ENCODE results near the gene RGS1. TPM values are rescaled to one million over a fixed set of nuclear protein-coding genes. Genes with fewer than 3 reads are reported as not detected.

RGS1 gene
- total RNA-seq, 2 donors from 2014 or later, result 64.7 to 151 TPM

DNA sequence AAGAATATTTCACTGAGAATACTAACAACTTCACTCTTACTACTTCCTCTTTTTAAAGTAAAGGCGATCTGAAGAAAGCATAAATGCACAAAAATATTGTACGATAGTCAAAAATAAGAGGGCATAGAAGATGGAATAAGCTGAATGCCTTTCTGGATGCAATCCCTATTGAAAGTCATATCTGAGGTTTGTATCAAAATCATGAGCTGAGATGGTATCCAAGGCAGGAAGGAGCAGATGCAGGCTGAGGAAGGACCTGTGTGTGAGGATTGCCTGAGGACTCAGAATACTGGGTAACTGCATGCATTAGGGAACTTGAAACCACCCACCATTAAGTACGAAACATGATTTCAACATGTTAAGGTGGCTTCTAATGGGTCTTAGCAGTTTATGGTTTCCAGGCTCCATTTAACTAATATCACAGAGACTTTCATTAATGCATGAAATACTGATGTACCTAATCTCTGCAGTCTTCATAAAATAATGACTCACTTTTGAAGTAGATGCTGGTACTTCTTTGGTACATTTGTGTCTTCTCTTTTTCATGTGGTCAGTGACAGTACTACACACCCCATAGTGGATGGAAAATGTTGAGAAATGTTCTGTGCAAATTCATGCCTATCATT lies 29.6 kb upstream of the RGS1 start:
- peaks cover 36% of the 10 kb centered on the region for H3K4me1 Mint-ChIP-seq
- peak overlapping the region; percentile 47 for H3K27ac Mint-ChIP-seq
- no peak for ATAC-seq (replicated peaks)
- H3K27me3 Mint-ChIP-seq, result no peaks in the 10 kb centered on the region
- H3K4me3 Mint-ChIP-seq, result peak overlapping the region; percentile 77
- H3K36me3 Mint-ChIP-seq (ENCODE audit: low read depth), result no peaks in the 10 kb centered on the region
- H3K9me3 Mint-ChIP-seq, result no peaks in the 10 kb centered on the region

DNA sequence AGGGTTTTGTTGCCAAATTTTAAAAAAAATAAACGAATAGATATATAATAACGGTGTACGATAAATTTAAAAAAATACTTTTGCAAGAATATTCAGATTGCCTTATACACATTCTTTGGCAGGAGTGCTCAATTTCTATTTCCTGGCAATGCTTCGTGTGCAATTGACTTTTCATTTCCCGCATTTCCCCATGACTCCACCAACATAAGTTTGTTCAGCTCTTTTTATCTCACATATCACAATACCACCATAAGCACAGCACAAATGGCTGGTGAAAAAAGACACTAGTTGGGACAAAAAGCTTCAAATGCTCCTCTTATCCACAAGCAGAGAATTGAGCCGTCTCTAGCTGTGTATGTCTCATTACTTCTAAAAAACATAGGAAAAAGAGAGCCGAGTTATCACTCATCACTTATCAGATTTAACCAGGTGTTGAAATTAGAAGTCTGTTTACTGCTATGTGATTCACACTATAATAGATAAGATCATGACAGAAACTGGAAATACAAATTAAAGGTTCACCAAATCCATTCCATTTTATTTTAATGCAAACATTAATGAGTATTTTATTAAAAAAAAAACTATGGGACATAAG lies 28.9 kb upstream of the RGS1 start:
- no peaks in the 10 kb centered on the region for H3K27me3 Mint-ChIP-seq
- no peaks in the 10 kb centered on the region for H3K9me3 Mint-ChIP-seq
- peak overlapping the region; percentile 46 for H3K27ac Mint-ChIP-seq
- peak; percentile 18 for ATAC-seq (replicated peaks)
- peak overlapping the region; percentile 46 for H3K4me3 Mint-ChIP-seq
- no peaks in the 10 kb centered on the region for H3K36me3 Mint-ChIP-seq (ENCODE audit: low read depth)
- peaks cover 32% of the 10 kb centered on the region for H3K4me1 Mint-ChIP-seq

DNA sequence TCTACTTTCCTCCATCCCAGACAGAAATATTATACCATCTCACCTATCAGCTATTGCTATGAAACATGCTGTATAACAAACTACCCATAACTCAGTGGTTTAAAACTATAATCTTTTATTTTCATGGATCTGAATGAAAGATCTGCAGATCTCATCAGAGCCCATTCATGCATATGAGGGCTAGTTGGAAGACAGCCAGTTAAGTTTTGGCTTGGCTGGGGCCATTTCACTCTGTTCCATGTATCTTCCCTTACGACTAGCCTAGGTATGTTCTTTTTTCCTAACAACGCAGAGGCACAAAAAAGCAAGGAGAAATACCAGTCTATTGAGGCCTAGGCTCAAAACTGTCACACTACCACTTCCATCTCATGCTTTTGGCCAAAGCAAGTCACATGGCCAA lies 28.1 kb upstream of the RGS1 start:
- peak overlapping the region; percentile 5 for H3K4me3 Mint-ChIP-seq
- ATAC-seq (replicated peaks), result no peak
- H3K27me3 Mint-ChIP-seq, result no peaks in the 10 kb centered on the region
- no peaks in the 10 kb centered on the region for H3K36me3 Mint-ChIP-seq (ENCODE audit: low read depth)
- no peaks in the 10 kb centered on the region for H3K9me3 Mint-ChIP-seq
- peaks cover 34% of the 10 kb centered on the region for H3K4me1 Mint-ChIP-seq
- H3K27ac Mint-ChIP-seq, result peak overlapping the region; percentile 12

DNA sequence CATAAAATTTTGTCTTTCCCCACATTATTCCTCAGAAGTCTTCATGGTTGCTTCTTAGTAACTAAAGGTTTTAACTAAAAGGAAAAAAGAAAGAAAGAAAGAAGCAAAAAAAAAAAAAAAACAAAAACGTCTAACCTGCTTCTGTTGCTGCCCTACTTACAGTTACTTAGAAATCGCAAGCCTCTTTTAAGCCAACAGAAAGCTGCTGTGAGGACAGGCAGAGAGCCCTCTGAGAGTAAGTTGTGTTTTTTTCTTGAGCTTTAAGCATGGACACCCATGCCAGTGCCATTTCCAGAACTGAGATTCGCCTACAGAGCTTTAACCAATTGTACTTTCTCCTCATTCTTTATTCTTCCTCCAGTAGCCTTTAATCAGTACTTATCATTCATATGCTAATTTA lies 25.6 kb upstream of the RGS1 start:
- H3K36me3 Mint-ChIP-seq (ENCODE audit: low read depth), result no peaks in the 10 kb centered on the region
- ATAC-seq (replicated peaks), result no peak
- peaks cover 49% of the 10 kb centered on the region for H3K4me1 Mint-ChIP-seq
- peak overlapping the region; percentile 89 for H3K27ac Mint-ChIP-seq
- H3K4me3 Mint-ChIP-seq, result peak overlapping the region; percentile 65
- H3K9me3 Mint-ChIP-seq, result no peaks in the 10 kb centered on the region
- H3K27me3 Mint-ChIP-seq, result no peaks in the 10 kb centered on the region

DNA sequence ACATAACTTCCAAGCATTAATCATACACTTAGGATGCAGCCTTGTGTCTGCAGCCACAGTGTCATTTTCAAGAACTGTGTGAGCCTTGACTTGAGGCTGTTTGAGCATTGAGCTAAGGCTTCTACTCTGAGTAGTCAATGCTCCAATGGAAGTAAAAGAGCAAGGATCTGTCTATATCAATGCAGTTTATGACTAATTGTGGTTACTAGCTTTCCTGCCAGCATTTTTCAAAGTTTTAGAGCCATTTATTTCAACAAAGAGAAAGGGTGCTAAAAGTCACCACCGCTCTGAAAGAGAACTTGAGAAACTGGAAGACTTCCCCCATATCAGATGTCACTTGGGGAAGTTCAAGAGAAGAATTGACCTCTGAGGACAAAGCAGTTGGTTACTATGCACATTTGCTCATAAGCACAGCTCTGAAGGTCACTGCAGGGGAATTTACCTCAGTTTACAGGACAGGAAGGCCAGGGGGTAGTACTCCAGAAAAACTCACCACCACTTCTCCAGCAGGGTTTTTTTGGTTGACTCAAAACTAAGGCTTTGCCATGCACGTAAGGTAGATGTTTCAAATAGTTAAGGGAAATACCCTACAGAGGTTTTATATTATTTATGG lies 24.5 kb upstream of the RGS1 start:
- Mint-ChIP-seq H3K36me3 (ENCODE audit: low read depth) (no peaks in the 10 kb centered on the region), H3K27ac (peak overlapping the region; percentile 89), H3K4me3 (peak overlapping the region; percentile 65), H3K4me1 (peaks cover 39% of the 10 kb centered on the region), H3K27me3 (no peaks in the 10 kb centered on the region), H3K9me3 (no peaks in the 10 kb centered on the region)
- peak; percentile 85 for ATAC-seq (replicated peaks)

DNA sequence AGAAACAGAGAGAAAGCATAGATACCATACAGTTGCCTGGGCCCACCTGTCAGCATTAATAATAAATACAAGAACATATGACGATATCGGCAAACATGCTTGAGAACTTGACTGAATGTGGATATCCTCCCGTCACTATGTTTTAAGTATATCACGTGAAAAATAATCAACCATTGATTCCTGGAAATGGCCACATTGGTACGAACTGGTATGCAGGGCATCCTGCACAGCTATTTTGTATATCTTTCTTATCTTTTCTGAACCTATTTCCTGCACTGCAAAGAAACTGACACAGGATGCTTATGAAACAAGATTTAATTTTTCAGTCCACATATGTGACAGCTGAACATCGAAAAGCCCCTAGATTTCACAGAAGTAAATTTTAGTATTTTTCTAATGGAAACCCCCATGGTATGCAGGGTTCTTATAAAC lies 22.8 kb upstream of the RGS1 start:
- peak overlapping the region; percentile 58 for H3K4me3 Mint-ChIP-seq
- H3K9me3 Mint-ChIP-seq, result no peaks in the 10 kb centered on the region
- ATAC-seq (replicated peaks), result no peak
- H3K36me3 Mint-ChIP-seq (ENCODE audit: low read depth), result no peaks in the 10 kb centered on the region
- H3K27ac Mint-ChIP-seq, result peak overlapping the region; percentile 28
- H3K27me3 Mint-ChIP-seq, result no peaks in the 10 kb centered on the region
- H3K4me1 Mint-ChIP-seq, result peaks cover 33% of the 10 kb centered on the region

DNA sequence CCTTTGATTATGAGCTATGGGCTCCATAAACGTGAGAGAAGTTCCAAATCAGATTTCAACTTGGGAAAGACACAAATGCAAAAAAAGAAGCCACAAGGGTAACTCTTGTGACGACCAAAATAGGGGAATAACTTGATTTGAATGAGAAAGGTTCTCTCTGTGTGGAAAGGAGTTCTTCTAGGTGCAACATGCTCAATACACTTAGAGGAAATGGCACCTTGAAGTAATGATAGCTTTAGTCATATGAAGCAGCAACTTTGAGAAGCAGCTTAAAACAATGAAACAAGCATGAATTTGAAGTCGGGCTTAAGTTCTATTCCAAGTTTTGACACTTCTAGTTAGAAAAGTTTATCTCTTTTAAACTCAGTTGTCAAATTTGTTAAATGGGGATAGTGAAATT lies 21.8 kb upstream of the RGS1 start:
- H3K4me3 Mint-ChIP-seq, result peak overlapping the region; percentile 58
- H3K9me3 Mint-ChIP-seq, result no peaks in the 10 kb centered on the region
- no peaks in the 10 kb centered on the region for H3K27me3 Mint-ChIP-seq
- no peak for ATAC-seq (replicated peaks)
- no peaks in the 10 kb centered on the region for H3K36me3 Mint-ChIP-seq (ENCODE audit: low read depth)
- peaks cover 38% of the 10 kb centered on the region for H3K4me1 Mint-ChIP-seq
- no peak overlapping the region for H3K27ac Mint-ChIP-seq

DNA sequence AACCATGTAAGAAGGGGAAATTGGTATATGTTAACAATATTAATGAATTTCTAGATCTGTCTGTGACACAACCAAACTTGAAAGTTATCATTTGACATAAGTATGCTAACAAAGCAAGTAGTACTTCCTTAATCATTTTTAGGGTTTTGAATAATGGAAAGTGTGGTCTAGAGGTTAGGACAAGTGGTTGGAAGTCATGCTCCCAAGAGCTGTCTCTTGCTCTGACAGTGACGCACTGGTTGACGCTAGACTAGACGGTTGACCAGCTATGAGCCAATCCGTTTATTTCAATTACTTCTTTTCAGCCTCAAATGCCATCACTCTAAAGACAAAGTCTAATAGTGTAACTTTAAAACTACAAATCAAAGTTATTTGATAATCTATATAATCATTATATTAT lies 20.7 kb upstream of the RGS1 start:
- H3K36me3 Mint-ChIP-seq (ENCODE audit: low read depth), result no peaks in the 10 kb centered on the region
- H3K4me3 Mint-ChIP-seq, result no peak overlapping the region
- no peak overlapping the region for H3K27ac Mint-ChIP-seq
- no peak for ATAC-seq (replicated peaks)
- H3K4me1 Mint-ChIP-seq, result peaks cover 45% of the 10 kb centered on the region
- no peaks in the 10 kb centered on the region for H3K27me3 Mint-ChIP-seq
- no peaks in the 10 kb centered on the region for H3K9me3 Mint-ChIP-seq

DNA sequence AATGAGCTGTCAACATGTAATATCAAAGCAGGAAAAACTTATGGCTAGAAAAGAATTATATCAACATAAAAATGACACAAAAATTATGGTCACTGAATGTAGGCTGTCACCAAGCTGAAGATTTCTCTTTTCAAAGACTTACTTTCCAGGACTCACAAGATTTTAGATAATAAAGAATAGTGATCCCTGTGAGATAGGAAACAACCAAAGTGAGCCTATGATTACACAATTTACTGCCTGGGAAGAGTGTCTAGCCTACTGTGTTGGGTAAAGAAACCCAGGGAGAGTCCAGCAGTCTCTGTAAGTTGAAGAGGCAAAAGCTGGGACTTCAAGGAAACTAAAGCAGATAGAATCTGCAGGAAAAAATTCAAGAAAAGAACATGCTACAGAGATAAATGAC lies 20.2 kb upstream of the RGS1 start:
- no peaks in the 10 kb centered on the region for H3K36me3 Mint-ChIP-seq (ENCODE audit: low read depth)
- H3K9me3 Mint-ChIP-seq, result no peaks in the 10 kb centered on the region
- no peak for ATAC-seq (replicated peaks)
- no peak overlapping the region for H3K27ac Mint-ChIP-seq
- no peak overlapping the region for H3K4me3 Mint-ChIP-seq
- peaks cover 40% of the 10 kb centered on the region for H3K4me1 Mint-ChIP-seq
- no peaks in the 10 kb centered on the region for H3K27me3 Mint-ChIP-seq

DNA sequence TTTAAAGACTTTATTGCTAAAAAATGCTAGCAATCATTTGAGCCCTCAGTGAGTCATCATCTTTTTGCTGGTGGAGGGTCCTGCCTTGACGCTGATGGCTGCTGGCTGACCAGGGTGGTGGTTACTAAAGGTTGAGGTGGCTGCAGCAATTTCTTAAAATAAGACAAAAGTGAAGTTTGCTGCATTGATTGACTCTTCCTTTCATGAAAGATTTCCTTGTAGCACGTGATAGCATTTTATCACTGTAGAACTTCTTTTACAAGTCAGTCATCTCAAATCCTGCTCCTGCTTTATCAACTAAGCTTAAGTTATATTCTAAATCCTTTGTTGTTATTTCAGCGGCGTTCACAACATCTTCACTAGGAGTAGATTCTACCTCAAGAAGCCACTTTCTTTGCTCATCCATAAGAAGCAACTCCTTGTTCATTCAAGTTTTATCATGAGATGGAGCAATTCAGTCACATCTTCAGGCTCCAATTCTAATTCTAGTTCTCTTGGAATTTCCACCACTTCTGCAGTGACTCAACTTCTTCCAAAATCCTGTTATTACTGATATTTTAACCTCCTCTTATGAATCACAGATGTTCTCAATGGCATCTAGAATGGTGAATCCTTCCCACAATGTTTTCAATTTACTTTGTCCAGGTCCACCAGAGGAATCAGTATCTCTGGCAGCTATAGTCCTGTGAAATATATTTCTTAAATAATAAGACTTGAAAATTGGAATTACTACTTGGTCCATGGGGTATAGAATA lies 17.6 kb upstream of the RGS1 start:
- Mint-ChIP-seq H3K4me3 (no peak overlapping the region), H3K27me3 (no peaks in the 10 kb centered on the region), H3K9me3 (no peaks in the 10 kb centered on the region), H3K36me3 (ENCODE audit: low read depth) (no peaks in the 10 kb centered on the region), H3K4me1 (peaks cover 25% of the 10 kb centered on the region), H3K27ac (no peak overlapping the region)
- no peak for ATAC-seq (replicated peaks)

DNA sequence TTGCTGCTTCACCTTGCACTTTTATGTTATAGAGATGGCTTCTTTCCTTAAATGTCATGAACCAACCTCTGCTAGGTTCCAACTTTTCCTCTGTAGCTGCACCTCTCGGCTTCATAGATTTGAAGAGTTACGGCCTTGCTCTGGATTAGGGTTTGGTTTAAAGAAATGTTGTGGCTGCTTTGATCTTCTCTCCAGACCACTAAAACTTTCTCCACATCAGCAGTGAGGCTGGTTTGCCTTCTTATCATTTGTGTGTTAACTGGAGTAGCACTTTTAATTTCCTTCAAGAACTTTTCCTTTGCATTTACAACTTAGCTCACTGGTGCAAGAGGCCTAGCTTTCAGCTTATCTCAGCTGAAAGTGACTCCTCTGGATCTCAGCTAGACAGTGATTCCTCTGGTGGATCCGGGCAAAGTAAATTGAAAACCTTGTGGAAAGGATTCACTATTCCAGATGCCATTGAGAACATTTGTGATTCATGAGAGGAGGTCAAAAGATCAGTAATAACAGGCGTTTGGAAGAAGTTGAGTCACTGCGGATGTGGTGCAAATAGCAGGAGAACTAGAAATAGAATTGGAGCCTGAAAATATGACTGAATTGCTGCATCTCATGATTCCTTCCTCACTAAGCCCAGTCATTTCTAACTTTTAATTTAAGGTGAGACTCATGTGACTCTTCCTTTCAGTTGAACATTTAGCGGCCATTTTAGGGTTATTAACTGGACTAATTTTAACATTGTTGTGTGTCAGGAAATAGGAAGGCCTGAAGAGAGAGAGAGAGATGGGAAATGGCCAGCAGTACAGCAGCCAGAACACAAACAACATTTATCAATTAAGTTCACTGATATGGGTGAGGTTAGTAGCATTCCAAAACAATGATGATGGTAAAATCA lies 16.2 kb upstream of the RGS1 start:
- peaks cover 18% of the 10 kb centered on the region for H3K4me1 Mint-ChIP-seq
- peak; percentile 81 for ATAC-seq (replicated peaks)
- H3K36me3 Mint-ChIP-seq (ENCODE audit: low read depth), result no peaks in the 10 kb centered on the region
- H3K4me3 Mint-ChIP-seq, result peak overlapping the region; percentile 31
- H3K9me3 Mint-ChIP-seq, result no peaks in the 10 kb centered on the region
- H3K27ac Mint-ChIP-seq, result peak overlapping the region; percentile 34
- no peaks in the 10 kb centered on the region for H3K27me3 Mint-ChIP-seq

DNA sequence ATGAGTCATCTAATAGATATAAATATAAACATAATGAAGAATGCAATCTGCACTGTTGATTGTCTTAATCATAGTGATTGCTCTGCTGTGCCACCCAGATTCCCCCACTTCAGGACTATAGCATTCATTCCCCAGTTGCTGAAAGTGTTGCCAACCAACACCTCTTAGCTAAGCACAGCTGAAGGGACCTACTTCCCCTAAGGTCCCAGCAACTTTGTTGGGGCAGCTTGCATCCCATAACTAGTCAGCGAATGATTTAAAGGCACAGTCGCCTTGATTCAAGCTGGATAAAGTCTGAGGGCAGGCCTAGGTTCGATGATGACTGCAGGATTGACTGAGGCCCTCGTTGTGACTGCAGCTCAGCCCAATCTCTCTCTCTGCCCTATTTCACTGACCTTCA lies 14.3 kb upstream of the RGS1 start:
- no peak for ATAC-seq (replicated peaks)
- Mint-ChIP-seq H3K4me1 (peaks cover 23% of the 10 kb centered on the region), H3K27me3 (no peaks in the 10 kb centered on the region), H3K27ac (no peak overlapping the region), H3K36me3 (ENCODE audit: low read depth) (no peaks in the 10 kb centered on the region), H3K9me3 (no peaks in the 10 kb centered on the region), H3K4me3 (no peak overlapping the region)

DNA sequence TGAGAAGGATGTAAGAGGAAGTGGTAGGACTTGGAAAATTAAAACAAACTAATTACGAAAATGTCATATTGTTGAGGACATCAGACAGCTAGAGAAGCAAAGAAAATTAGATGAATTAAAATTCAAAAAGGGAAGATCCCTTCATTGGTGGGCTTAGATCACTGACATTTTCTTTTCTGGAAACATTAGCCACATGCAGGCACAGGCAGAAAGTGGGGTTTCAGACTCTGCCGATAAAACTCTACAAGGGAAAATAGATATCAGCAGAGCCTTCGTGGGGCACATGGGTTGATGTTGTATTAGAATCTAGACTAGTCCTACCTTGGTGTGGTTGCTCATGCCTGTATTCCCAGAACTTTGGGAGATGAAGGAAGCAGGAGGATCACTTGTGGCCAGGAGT lies 12.4 kb upstream of the RGS1 start:
- H3K27me3 Mint-ChIP-seq, result no peaks in the 10 kb centered on the region
- no peaks in the 10 kb centered on the region for H3K36me3 Mint-ChIP-seq (ENCODE audit: low read depth)
- H3K4me1 Mint-ChIP-seq, result peaks cover 30% of the 10 kb centered on the region
- H3K27ac Mint-ChIP-seq, result no peak overlapping the region
- no peak for ATAC-seq (replicated peaks)
- H3K9me3 Mint-ChIP-seq, result no peaks in the 10 kb centered on the region
- H3K4me3 Mint-ChIP-seq, result no peak overlapping the region

DNA sequence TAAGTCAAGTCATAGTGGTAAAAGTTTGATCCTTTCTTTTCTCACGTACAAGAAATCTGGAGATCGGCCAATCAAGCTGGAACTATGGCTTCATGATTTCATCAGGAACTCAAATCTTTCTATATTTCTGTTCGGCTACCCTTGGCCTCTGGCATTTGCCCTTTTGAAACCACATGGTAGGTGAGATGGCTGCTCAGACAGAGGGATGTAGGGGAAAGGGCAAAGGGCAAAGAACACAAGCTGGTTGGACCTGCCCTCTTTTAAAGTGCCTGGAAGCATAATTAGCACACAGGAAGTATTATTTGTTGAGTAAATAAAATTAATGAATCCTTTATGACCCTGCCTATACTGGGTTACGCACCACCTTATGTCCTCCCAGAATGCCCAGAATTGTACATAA lies 11.5 kb upstream of the RGS1 start:
- Mint-ChIP-seq H3K27me3 (no peaks in the 10 kb centered on the region), H3K4me1 (peaks cover 28% of the 10 kb centered on the region), H3K9me3 (no peaks in the 10 kb centered on the region), H3K27ac (no peak overlapping the region), H3K36me3 (ENCODE audit: low read depth) (no peaks in the 10 kb centered on the region), H3K4me3 (no peak overlapping the region)
- ATAC-seq (replicated peaks), result no peak
